HG03159 (cell line): ENCODE results near the gene GNAL.

Experiments
- ATAC-seq: cut with Tn5 transposase; IDR thresholded peaks from one replicate; pipeline ENCODE4 v1.9.1; 2021; ENCODE audit warnings: mild to moderate bottlenecking, moderate library complexity; ENCODE audit not compliant: unreplicated experiment

GNAL gene

DNA sequence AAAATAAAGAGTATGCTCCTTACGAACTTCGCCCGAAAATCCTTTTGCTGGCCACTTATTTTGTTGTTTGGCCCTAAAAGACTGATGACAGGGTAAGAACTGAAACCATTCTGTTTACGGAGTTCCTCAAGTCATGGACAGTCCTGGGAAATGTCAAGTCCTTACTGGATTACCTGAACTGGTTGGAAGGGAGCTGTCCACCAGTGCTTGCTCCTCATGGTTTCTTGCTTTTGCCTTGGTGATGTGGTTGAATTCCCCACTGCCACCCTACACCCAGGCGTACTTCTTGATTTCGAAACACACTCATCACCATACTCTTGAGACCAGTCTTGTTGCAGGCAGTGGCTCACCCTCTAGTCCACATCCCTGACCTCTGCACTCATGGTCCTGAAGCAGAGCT, 113.1 kb downstream of the GNAL start:
- no peak for ATAC-seq

- no peak for ATAC-seq
These were observed 113.5 kb downstream of the GNAL start for GRCh38 chr18:11802586-11802985.

GRCh38 chr18:11807233-11807632, 118.2 kb downstream of the GNAL start:
- ATAC-seq, result no peak

GRCh38 chr18:11808001-11808855, 119.2 kb downstream of the GNAL start:
- no peak for ATAC-seq

DNA sequence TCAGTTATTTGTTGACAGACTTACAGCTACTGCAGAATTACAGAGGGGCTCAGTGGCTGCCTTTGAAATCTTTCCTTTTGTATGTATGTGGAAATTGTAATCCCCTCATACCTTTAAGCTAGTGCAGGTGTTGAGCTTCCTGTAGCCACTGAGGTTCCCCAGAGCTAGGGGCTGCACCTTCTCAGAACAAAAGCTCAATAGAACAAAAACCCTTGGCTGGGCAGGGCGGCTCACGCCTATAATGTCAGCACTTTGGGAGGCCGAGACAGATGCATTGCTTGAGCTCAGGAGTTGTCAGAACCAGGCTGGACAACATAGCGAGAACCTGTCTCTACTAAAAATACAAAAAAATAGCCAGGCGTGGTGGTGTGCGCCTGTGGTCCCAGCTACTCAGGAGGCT, 120.8 kb downstream of the GNAL start:
- no peak for ATAC-seq

DNA sequence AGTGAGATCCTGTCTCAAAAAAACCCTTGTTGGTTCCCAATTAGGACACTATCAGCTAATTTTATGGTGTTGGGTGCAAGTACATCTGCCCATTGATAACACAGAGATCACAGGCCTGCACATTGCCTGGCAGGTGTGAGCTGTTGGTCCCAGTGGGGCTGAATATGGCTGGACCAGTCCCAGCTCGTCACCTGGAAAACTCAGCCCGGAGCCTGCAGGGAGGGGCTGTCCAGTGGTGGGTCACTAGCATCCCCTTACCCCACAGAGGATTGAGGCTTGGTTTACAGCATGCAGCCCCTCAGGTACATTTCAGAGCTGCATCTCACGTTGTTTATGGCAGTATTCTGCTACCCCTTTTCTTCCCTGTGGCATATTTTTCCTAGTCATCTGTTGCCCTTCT, 121.3 kb downstream of the GNAL start:
- ATAC-seq, result no peak

DNA sequence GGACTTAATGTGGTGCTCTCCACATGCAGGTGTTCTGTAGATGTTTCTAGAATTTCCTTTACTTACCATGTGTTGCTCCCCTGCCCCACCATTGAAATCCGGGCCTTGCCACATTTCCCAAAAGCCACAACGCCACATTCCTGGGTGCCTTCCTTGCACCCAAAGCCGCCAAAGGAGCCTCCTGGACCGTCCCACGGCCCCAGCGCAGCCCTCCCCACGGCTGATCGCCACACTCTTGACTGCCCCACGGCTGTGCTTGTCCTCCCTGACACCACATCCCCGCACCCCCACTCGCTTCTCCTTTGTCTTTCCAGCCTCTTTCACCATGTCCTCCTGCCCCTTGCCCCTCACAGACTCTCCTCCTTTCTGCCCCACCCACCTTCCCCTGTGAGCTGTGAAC, 121.9 kb downstream of the GNAL start:
- ATAC-seq, result no peak

DNA sequence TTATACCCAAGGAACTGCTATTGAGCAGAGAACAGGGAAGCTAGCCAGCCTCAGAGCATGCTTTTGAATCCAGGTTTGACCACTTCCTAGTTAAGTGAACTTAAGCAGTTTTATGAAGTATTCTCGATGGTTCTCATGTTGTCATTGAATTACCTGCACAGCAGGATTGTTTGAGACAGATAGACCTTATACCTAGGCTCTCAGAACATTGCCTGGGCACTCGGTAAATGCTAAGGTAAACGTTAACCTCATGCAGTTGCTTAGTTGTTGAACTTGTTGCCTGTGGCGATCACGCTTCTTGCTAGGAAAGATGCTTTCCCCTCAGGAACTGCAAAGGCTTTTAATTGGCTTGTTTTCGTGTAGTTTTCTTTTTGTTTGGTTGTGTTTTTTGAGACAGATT, 128.2 kb downstream of the GNAL start:
- no peak for ATAC-seq

DNA sequence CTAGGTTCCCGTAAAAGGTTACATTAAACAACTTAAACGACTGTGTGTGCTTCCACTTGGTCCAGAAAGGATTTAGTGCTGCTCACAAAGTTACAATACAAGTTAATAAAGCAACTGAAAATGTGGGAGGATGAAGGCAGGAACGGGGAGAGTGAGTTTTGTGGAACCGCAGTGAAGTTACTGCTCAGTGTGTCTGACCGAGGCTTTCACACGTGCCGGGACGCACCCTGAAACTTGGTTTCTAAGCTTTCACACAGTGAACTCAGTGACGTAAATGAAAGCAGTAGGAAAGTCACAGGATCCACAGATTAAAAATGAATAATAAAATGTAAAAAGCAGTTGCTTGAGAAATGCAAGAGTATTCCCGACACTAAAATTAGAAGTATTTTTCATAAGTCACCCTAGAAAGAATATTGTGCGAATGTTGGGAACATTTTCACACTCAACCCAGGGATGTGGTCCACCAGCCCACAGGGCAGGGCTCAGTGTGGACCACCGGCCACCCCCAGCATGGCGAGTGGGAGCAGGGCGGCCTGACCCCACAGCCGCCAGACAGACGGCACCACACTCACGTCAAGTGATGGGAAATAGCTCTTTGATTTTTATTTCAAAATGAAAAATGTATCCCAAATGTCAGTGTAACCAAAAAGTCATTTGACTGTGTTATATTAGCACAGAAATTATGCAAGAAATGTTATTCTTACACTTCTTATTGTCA, 129.6 kb downstream of the GNAL start:
- ATAC-seq, result no peak

GRCh38 chr18:11819938-11820337, 130.9 kb downstream of the GNAL start:
- ATAC-seq, result no peak

DNA sequence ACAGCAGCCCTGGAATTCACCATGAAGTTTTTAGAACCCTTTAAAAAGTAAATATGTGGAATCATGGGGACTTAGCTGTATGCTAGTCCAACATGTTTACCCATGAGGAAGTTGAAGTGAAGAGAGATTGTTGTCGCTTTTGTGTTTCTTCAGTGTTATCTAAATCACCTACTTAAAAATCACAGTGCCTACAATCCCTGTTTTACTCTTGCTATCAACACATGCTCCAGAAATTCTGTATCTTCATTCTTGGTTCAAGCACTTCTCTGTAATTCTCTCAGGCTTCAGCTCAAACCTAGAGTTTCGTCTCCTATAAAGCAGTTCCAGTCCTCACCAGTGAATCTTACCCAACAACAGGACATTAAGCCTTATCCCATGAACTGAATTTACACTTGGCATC, 131.6 kb downstream of the GNAL start:
- ATAC-seq, result no peak

- ATAC-seq, result no peak
These were observed 132.1 kb downstream of the GNAL start for GRCh38 chr18:11821208-11821607.

DNA sequence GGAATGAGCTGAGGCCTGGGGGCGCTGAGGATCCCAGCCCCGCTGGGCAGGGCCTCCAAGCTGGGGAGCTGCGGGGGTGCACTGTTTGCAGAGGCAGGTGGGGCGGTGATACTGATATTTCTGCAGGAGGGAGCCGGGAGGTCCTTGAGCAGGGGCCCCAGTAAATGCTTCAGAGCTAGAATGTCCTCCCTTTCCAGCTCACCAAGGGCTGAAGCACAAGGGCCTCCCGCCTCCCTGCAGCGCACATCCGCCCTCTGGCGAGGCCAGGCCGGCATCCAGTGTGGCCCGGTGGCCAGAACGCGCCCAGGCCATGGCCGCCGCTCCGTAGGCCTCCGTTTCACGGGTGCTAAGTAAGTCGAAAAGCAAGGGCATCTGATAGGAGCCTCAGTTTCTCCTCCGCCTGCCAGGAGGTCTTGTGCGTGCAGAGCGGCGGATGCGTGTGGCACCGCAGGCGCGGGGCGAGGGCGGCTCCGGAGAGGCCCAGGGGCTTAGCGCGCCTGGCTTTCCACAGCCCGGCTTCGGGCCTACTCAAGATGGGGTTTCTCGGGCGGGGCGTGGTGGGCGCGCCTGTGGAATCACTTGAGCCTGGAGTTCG, 132.7 kb downstream of the GNAL start:
- no peak for ATAC-seq

GRCh38 chr18:11823545-11823944, 134.5 kb downstream of the GNAL start:
- ATAC-seq, result no peak

- ATAC-seq, result no peak
These were observed 137.8 kb downstream of the GNAL start for GRCh38 chr18:11826836-11827235.

GRCh38 chr18:11828786-11829432, 139.8 kb downstream of the GNAL start:
- no peak for ATAC-seq

DNA sequence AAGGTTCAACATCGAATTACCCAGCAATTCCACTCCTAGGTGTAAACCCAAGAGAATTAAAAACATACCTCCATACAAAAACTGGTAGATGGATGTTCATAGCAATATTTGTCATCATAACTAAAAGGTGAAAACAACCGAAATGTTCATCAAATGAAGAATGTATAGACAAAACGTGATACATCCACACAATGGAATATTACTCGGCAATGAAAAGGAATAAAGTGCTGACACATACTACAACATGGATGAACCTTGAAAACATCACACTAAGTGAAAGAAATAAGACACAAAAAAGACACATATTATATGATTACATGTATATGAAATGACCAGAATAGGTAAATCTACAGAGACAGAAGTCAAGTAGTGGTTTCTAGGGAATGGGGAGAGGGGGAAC, 141.5 kb downstream of the GNAL start:
- ATAC-seq, result no peak

DNA sequence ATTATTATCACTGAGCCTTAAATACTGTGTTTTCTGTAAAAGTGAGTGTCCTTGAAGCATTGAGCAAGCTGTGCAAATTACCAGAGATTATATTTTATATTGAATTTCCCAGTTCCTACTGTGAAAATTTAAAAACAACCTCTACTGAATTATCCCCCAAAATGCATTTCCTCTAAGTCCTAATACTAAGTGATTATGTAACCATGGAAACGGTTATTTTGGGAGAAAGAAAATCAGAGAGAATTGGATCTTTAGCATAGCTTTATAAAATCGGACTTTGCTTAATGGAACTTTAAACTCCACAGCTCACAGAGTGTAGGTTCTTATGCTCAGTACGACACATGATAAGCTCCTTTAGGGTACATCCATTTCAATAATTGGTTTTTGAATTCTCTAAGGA, 142.9 kb downstream of the GNAL start:
- ATAC-seq, result no peak

DNA sequence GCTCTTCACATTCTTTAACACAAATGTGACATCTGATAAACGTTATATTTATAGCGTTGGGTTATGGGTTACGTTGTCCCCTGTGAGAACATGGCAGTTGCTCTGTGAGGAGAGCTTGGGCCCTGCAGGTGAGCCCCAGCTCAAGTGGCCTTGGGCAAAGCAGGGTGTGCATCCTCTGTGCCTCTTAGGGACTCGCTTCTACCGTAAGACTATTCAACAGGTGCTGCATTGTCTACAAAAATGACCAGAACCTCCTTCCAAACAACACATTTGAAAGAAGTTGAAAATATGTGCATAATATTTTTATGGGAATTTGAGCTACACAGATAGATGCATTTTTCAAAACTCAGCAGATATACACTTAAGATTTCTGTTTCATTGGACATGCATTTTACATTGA, 145.7 kb downstream of the GNAL start:
- no peak for ATAC-seq

- no peak for ATAC-seq
These were observed 150.5 kb downstream of the GNAL start for GRCh38 chr18:11839556-11839955.

GRCh38 chr18:11840493-11840892, 151.4 kb downstream of the GNAL start:
- ATAC-seq, result no peak

GRCh38 chr18:11842562-11842961, 153.5 kb downstream of the GNAL start:
- ATAC-seq, result no peak
